Left cardiac atrium (tissue), 4 donors: ENCODE data around the gene SLC15A2. TPM values are rescaled to one million over a fixed set of nuclear protein-coding genes. Genes with fewer than 3 reads are reported as not detected.

Experiments
- ATAC-seq, 2 donors: fragments of 200-7000 bp; cut with Tn5 transposase; one replicate each; pipeline ENCODE4 v1.9.1; 2020; ENCODE audit warnings: mild to moderate bottlenecking in 2 of 2, moderate library complexity in 2 of 2
- DNase-seq: peaks from one replicate; pipeline ENCODE4 v3.0.0-alpha.2; 2020
- intact Hi-C, 2 donors: fragments of 100-400 bp; cut with DNase I; formaldehyde crosslinking; loops; one replicate each; pipeline versions ENCODE4 v1.14.1 to v1.15.1; 2022 to 2023
- total RNA-seq, 2 donors: library from RNA; stranded (reverse); fragmentation: NEBNext Ultra II Directional; extraction: Animal tissue kit (Norgen Biotek cat#: 25700); gene quantifications; one replicate each; pipeline ENCODE4 v1.2.1, GENCODE V29; 2021
- donor health status: DM: no; HTN: yes; CAD: no.
- donor health status: DM: no; HTN: yes; CAD: no; lungs with severe emphysema.
- donor health status: DM: yes; HTN: yes; CAD: no.
- donor health status: Dilated cardiomyopathy.

The SLC15A2 gene
- total RNA-seq, 2 donors from 2014 or later: 0.68 to 1.2 TPM

- ATAC-seq (no peak), DNase-seq (no peak)
- intact Hi-C loops: no loop called here
Measured at GRCh38 chr3:121975702-121976302, 81.6 kb downstream of the SLC15A2 start.

GRCh38 chr3:121976727-121977126 is 82.5 kb downstream of the SLC15A2 start:
- intact Hi-C loops: no loop called here
- ATAC-seq: no peak
- DNase-seq: no peak

- ATAC-seq (no peak), DNase-seq (no peak)
- intact Hi-C loops: no loop called here
Measured at GRCh38 chr3:121979246-121979645, 85.0 kb downstream of the SLC15A2 start.

GRCh38 chr3:121979734-121980449 is 85.7 kb downstream of the SLC15A2 start:
- intact Hi-C loops: no loop called here
- DNase-seq: no peak
- ATAC-seq: no peak

GRCh38 chr3:121980450-121980796 is 86.2 kb downstream of the SLC15A2 start:
- DNase-seq: no peak
- ATAC-seq: no peak
- intact Hi-C loops: no loop called here

GRCh38 chr3:121981473-121981872 is 87.3 kb downstream of the SLC15A2 start:
- intact Hi-C loops: no loop called here
- ATAC-seq: no peak

GRCh38 chr3:121985846-121986245 is 91.6 kb downstream of the SLC15A2 start:
- intact Hi-C loops: no loop called here
- no peak for DNase-seq
- ATAC-seq: no peak

More at GRCh38 chr3:121981473-121981872, 87.3 kb downstream of the SLC15A2 start:
- no peak for DNase-seq

- intact Hi-C loops: no loop called here
- no peak for DNase-seq
Measured at GRCh38 chr3:121988146-121988545, 93.9 kb downstream of the SLC15A2 start.

GRCh38 chr3:121989943-121990342 is 95.7 kb downstream of the SLC15A2 start:
- intact Hi-C loops: loop anchor here in 1 of 2 donors (10.0 kb wide), 1 partner anchor 445 kb away; the partner anchor contains the start of gene POLQ
- ATAC-seq: no peak
- no peak for DNase-seq

More at GRCh38 chr3:121988146-121988545, 93.9 kb downstream of the SLC15A2 start:
- no peak for ATAC-seq

GRCh38 chr3:121992601-121993560 is 98.7 kb downstream of the SLC15A2 start:
- intact Hi-C loops: loop anchor here in 1 of 2 donors (10.0 kb wide), 1 partner anchor 448 kb away; the partner anchor contains the start of gene POLQ
- DNase-seq (no peak), ATAC-seq (no peak)

Other genes starting within 250 kb of the SLC15A2 start
- 10 to 100 TPM; 24.2 to 28.9 TPM for gene HCLS1, start 233.5 kb upstream of the SLC15A2 start, total RNA-seq
- gene GOLGB1, start 144.7 kb upstream of the SLC15A2 start, total RNA-seq: 10 to 100 TPM; 48.1 to 52.3 TPM
- gene IQCB1, start 59.3 kb upstream of the SLC15A2 start, total RNA-seq: 1 to 10 TPM; 8.1 to 9.1 TPM
- gene EAF2, start 59.2 kb upstream of the SLC15A2 start, total RNA-seq: 1 to 10 TPM; 3.8 to 4.0 TPM
- not detected for gene ILDR1, start 127.8 kb downstream of the SLC15A2 start, total RNA-seq
- gene CD86, start 161.0 kb downstream of the SLC15A2 start, total RNA-seq: 1 to 10 TPM; 3.1 to 8.7 TPM